GM18498 (cell line): ENCODE data around the gene LSR.

Experiments used
- ATAC-seq: cut with Tn5 transposase; IDR thresholded peaks from one replicate; pipeline ENCODE4 v1.9.1; 2021; ENCODE audit warnings: mild to moderate bottlenecking, moderate library complexity; ENCODE audit not compliant: unreplicated experiment

LSR gene

GRCh38 chr19:35316560-35316959, 67.8 kb downstream of the LSR start:
- ATAC-seq = no peak
